Activated T-cell treated with anti-CD3 and anti-CD28 coated beads, Interleukin-2, amount 50 U/mL, for 4 hours (primary cell): ENCODE measurements around the gene TAF10. TPM values are rescaled to one million over a fixed set of nuclear protein-coding genes. Genes with fewer than 3 reads are reported as not detected.

Source experiments
- ATAC-seq, 2 donors: fragments of 200-7000 bp; cut with Tn5 transposase; one replicate each; pipeline ENCODE4 v1.10.0; 2021
- DNase-seq: peaks from one replicate; pipeline ENCODE4 v3.0.0-alpha.2; 2020
- H3K27me3 Mint-ChIP-seq: one replicate; pipeline ENCODE4 v1.8.0; 2021; ENCODE audit warnings: low read depth, mixed read lengths
- H3K36me3 Mint-ChIP-seq: one replicate; pipeline ENCODE4 v1.8.0; 2022; ENCODE audit warnings: mixed read lengths; ENCODE audit not compliant: insufficient read depth
- H3K4me1 Mint-ChIP-seq: one replicate; pipeline ENCODE4 v1.8.0; 2021; ENCODE audit warnings: low read depth, mixed read lengths
- H3K4me3 Mint-ChIP-seq: one replicate; pipeline ENCODE4 v1.8.0; 2021; ENCODE audit warnings: mild to moderate bottlenecking, moderate library complexity, mixed read lengths
- H3K9me3 Mint-ChIP-seq: one replicate; pipeline ENCODE4 v1.8.0; 2021; ENCODE audit warnings: mixed read lengths
- total RNA-seq, 3 donors: library from RNA; stranded (reverse); gene quantifications; one replicate each; pipeline ENCODE4 v1.2.1, GENCODE V29; 2021

The TAF10 gene
- total RNA-seq, 3 donors from 2014 or later, result 163 to 191 (median 188) TPM

GRCh38 chr11:6601041-6601461, 11.0 kb downstream of the TAF10 start:
- H3K36me3 Mint-ChIP-seq, result peaks cover 34% of the 10 kb centered on the region
- ATAC-seq, result no peak
- H3K27me3 Mint-ChIP-seq, result no peaks in the 10 kb centered on the region
- peak overlapping the region; percentile 44 for H3K4me3 Mint-ChIP-seq
- no peak for DNase-seq
- no peaks in the 10 kb centered on the region for H3K9me3 Mint-ChIP-seq
- peaks cover 13% of the 10 kb centered on the region for H3K4me1 Mint-ChIP-seq

- H3K9me3 Mint-ChIP-seq, result no peaks in the 10 kb centered on the region
- peaks cover 36% of the 10 kb centered on the region for H3K36me3 Mint-ChIP-seq
Observed at GRCh38 chr11:6599881-6600390, 12.1 kb downstream of the TAF10 start.

GRCh38 chr11:6599449-6599848, 12.6 kb downstream of the TAF10 start:
- Mint-ChIP-seq H3K27me3 (no peaks in the 10 kb centered on the region), H3K36me3 (peaks cover 39% of the 10 kb centered on the region), H3K4me1 (peaks cover 13% of the 10 kb centered on the region), H3K4me3 (no peak overlapping the region), H3K9me3 (no peaks in the 10 kb centered on the region)
- DNase-seq (no peak), ATAC-seq (no peak)

More at GRCh38 chr11:6599881-6600390, 12.1 kb downstream of the TAF10 start:
- DNase-seq (no peak), ATAC-seq (no peak)
- Mint-ChIP-seq H3K4me1 (peaks cover 13% of the 10 kb centered on the region), H3K4me3 (no peak overlapping the region), H3K27me3 (no peaks in the 10 kb centered on the region)

- H3K4me3 Mint-ChIP-seq, result no peak overlapping the region
- peaks cover 45% of the 10 kb centered on the region for H3K36me3 Mint-ChIP-seq
- ATAC-seq, result no peak
- H3K4me1 Mint-ChIP-seq, result peaks cover 22% of the 10 kb centered on the region
- H3K27me3 Mint-ChIP-seq, result no peaks in the 10 kb centered on the region
- DNase-seq, result no peak
- H3K9me3 Mint-ChIP-seq, result no peaks in the 10 kb centered on the region
Observed at GRCh38 chr11:6598555-6598954, 13.5 kb downstream of the TAF10 start.

GRCh38 chr11:6596239-6596877, 15.7 kb downstream of the TAF10 start:
- Mint-ChIP-seq H3K9me3 (no peaks in the 10 kb centered on the region), H3K36me3 (peaks cover 52% of the 10 kb centered on the region), H3K4me1 (peaks cover 26% of the 10 kb centered on the region), H3K27me3 (no peaks in the 10 kb centered on the region), H3K4me3 (no peak overlapping the region)
- ATAC-seq (no peak), DNase-seq (no peak)

- ATAC-seq (no peak), DNase-seq (no peak)
- Mint-ChIP-seq H3K9me3 (no peaks in the 10 kb centered on the region), H3K27me3 (no peaks in the 10 kb centered on the region), H3K4me1 (peaks cover 23% of the 10 kb centered on the region), H3K36me3 (peaks cover 47% of the 10 kb centered on the region), H3K4me3 (no peak overlapping the region)
Observed at GRCh38 chr11:6594142-6594768, 17.8 kb downstream of the TAF10 start.

GRCh38 chr11:6588018-6588417, 24.0 kb downstream of the TAF10 start:
- H3K4me3 Mint-ChIP-seq, result no peak overlapping the region
- H3K36me3 Mint-ChIP-seq, result peaks cover 38% of the 10 kb centered on the region

GRCh38 chr11:6587360-6587953, 24.6 kb downstream of the TAF10 start:
- DNase-seq (no peak), ATAC-seq (no peak)
- no peaks in the 10 kb centered on the region for H3K4me1 Mint-ChIP-seq
- H3K36me3 Mint-ChIP-seq, result peaks cover 41% of the 10 kb centered on the region
- H3K27me3 Mint-ChIP-seq, result no peaks in the 10 kb centered on the region
- H3K9me3 Mint-ChIP-seq, result peaks cover 23% of the 10 kb centered on the region
- H3K4me3 Mint-ChIP-seq, result no peak overlapping the region

More at GRCh38 chr11:6588018-6588417, 24.0 kb downstream of the TAF10 start:
- ATAC-seq (no peak), DNase-seq (no peak)
- no peaks in the 10 kb centered on the region for H3K27me3 Mint-ChIP-seq
- peaks cover 20% of the 10 kb centered on the region for H3K9me3 Mint-ChIP-seq
- no peaks in the 10 kb centered on the region for H3K4me1 Mint-ChIP-seq

- no peak for ATAC-seq
- H3K4me3 Mint-ChIP-seq, result no peak overlapping the region
- no peaks in the 10 kb centered on the region for H3K27me3 Mint-ChIP-seq
- H3K9me3 Mint-ChIP-seq, result peaks cover 26% of the 10 kb centered on the region
- H3K36me3 Mint-ChIP-seq, result peaks cover 40% of the 10 kb centered on the region
- no peak for DNase-seq
- H3K4me1 Mint-ChIP-seq, result no peaks in the 10 kb centered on the region
Observed at GRCh38 chr11:6586434-6587359, 25.3 kb downstream of the TAF10 start.

- DNase-seq, result no peak
Observed at GRCh38 chr11:6584528-6584927, 27.5 kb downstream of the TAF10 start.

GRCh38 chr11:6583584-6583983, 28.4 kb downstream of the TAF10 start:
- Mint-ChIP-seq H3K9me3 (peaks cover 26% of the 10 kb centered on the region), H3K4me1 (no peaks in the 10 kb centered on the region), H3K4me3 (no peak overlapping the region), H3K27me3 (no peaks in the 10 kb centered on the region), H3K36me3 (peaks cover 40% of the 10 kb centered on the region)
- no peak for ATAC-seq
- no peak for DNase-seq

More at GRCh38 chr11:6584528-6584927, 27.5 kb downstream of the TAF10 start:
- Mint-ChIP-seq H3K27me3 (no peaks in the 10 kb centered on the region), H3K9me3 (peaks cover 26% of the 10 kb centered on the region), H3K36me3 (peaks cover 40% of the 10 kb centered on the region), H3K4me1 (no peaks in the 10 kb centered on the region), H3K4me3 (no peak overlapping the region)
- ATAC-seq, result no peak

- peaks cover 23% of the 10 kb centered on the region for H3K9me3 Mint-ChIP-seq
- DNase-seq, result no peak
- no peak for ATAC-seq
- no peak overlapping the region for H3K4me3 Mint-ChIP-seq
- peaks cover 31% of the 10 kb centered on the region for H3K36me3 Mint-ChIP-seq
- H3K27me3 Mint-ChIP-seq, result no peaks in the 10 kb centered on the region
- no peaks in the 10 kb centered on the region for H3K4me1 Mint-ChIP-seq
Observed at GRCh38 chr11:6579681-6580080, 32.3 kb downstream of the TAF10 start.

- Mint-ChIP-seq H3K4me1 (no peaks in the 10 kb centered on the region), H3K27me3 (no peaks in the 10 kb centered on the region)
- ATAC-seq, result no peak
Observed at GRCh38 chr11:6578134-6578533, 33.9 kb downstream of the TAF10 start.

More at GRCh38 chr11:6578134-6578533, 33.9 kb downstream of the TAF10 start:
- no peak overlapping the region for H3K4me3 Mint-ChIP-seq
- DNase-seq, result no peak
- H3K36me3 Mint-ChIP-seq, result peaks cover 18% of the 10 kb centered on the region
- peaks cover 7% of the 10 kb centered on the region for H3K9me3 Mint-ChIP-seq
